K562 (cell line): ENCODE measurements around the gene THAP11. TPM values are rescaled to one million over a fixed set of nuclear protein-coding genes. Genes with fewer than 3 reads are reported as not detected.

Experiments used
- ATAC-seq: fragments of 200-7000 bp; cut with Tn5 transposase; 3 replicates; pipeline ENCODE4 v1.9.1; 2020; ENCODE audit warnings: moderate library complexity
- BruUV-seq: library from RNA; stranded (reverse); fragments of 400-500 nt; replicated peaks from 2 replicates; lab custom pipeline; 2021; lab: Mats Ljungman, UMichigan
- CTCF ChIA-PET: fragments of 300-600 bp; formaldehyde crosslinking; extraction: SDS; loops from one replicate; lab custom pipeline; 2021; ENCODE audit warnings: low intra/inter-chr PET ratio; lab: Yijun Ruan, JAX
- POLR2A ChIA-PET: fragments of 300-600, 350-650 bp; sonication (Branson Sonifier 250); formaldehyde crosslinking; extraction: SDS; loops from one replicate; lab custom pipeline; 2021; ENCODE audit warnings: antibody characterized with exemption, inconsistent platforms; lab: Yijun Ruan, JAX
- DNase-seq, 4 experiments: peaks; one replicate each; pipeline versions ENCODE4 v3.0.0 to v3.0.0-alpha.2; 2011 to 2018; ENCODE audit warnings: low spot score in 3 of 4, mixed read lengths in 3 of 4; ENCODE audit errors: extremely low read depth in 1 of 4
- FAIRE-seq: peaks from 2 replicates; lab custom pipeline; 2011; peaks lifted over from hg19 to GRCh38; lab: Jason Lieb, UNC
- H2AFZ ChIP-seq: 2 replicates; pipeline ENCODE4 v1.6.0; 2011; ENCODE audit warnings: low read depth, low read length, control low read depth, inconsistent platforms
- H3K27ac ChIP-seq: fragments of 200-600 bp; 3 replicates; pipeline ENCODE4 v1.8.0; 2011; ENCODE audit warnings: low read depth, mild to moderate bottlenecking, control low read depth, inconsistent platforms, low read length, moderate library complexity, mixed read lengths; ENCODE audit errors: extremely low read depth
- H3K27me3 ChIP-seq, 2 experiments: fragments of 300-600 bp in 1 of 2; 2 replicates in 1 of 2; 3 replicates in 1 of 2; pipeline versions ENCODE4 v1.6.0 to v1.8.0; 2011; ENCODE audit warnings: inconsistent platforms in 2 of 2, low read length in 2 of 2, mild to moderate bottlenecking in 1 of 2, mixed read lengths in 1 of 2, moderate library complexity in 1 of 2; ENCODE audit not compliant: control insufficient read depth in 2 of 2, insufficient read depth in 2 of 2
- H3K36me3 ChIP-seq: fragments of 300-600 bp; 3 replicates; pipeline ENCODE4 v1.8.0; 2011; ENCODE audit warnings: mild to moderate bottlenecking, low read length, inconsistent platforms; ENCODE audit not compliant: control insufficient read depth, insufficient read depth
- H3K4me1 ChIP-seq, 2 experiments: fragments of 200-600 bp in 1 of 2; replicated peaks in 1 of 2; 2 replicates in 1 of 2; 3 replicates in 1 of 2; pipeline versions ENCODE4 v1.5.1 to v1.8.0; 2011; ENCODE audit warnings: inconsistent platforms in 2 of 2, low read length in 2 of 2, mild to moderate bottlenecking in 1 of 2, mixed read lengths in 1 of 2, moderate library complexity in 1 of 2; ENCODE audit not compliant: control insufficient read depth in 2 of 2, insufficient read depth in 2 of 2
- H3K4me2 ChIP-seq: 2 replicates; pipeline ENCODE4 v1.6.1; 2011; ENCODE audit warnings: low read length, control low read depth, inconsistent platforms, mixed read lengths; ENCODE audit not compliant: insufficient read depth
- H3K4me3 ChIP-seq: fragments of 200-600 bp; sonication (generic), shearing (Covaris generic); 2 replicates; pipeline ENCODE4 v1.5.1; 2016; ENCODE audit warnings: control low read depth, inconsistent platforms
- H3K79me2 ChIP-seq: fragments of 200-600 bp; 3 replicates; pipeline ENCODE4 v1.8.0; 2011; ENCODE audit warnings: low read length, inconsistent platforms; ENCODE audit not compliant: control insufficient read depth, insufficient read depth
- H3K9ac ChIP-seq, 2 experiments: 2 replicates each; pipeline versions ENCODE4 v1.6.0 to v1.6.1; 2011; ENCODE audit warnings: low read depth in 2 of 2, low read length in 2 of 2, control low read depth in 1 of 2, inconsistent platforms in 1 of 2, mild to moderate bottlenecking in 1 of 2, mixed read lengths in 1 of 2; ENCODE audit not compliant: insufficient read depth in 1 of 2
- H3K9me1 ChIP-seq: one replicate; pipeline ENCODE4 v1.6.0; 2011; ENCODE audit warnings: inconsistent platforms, mild to moderate bottlenecking, low read length, moderate library complexity; ENCODE audit not compliant: control insufficient read depth, insufficient read depth
- H3K9me3 ChIP-seq: replicated peaks from 2 replicates; pipeline ENCODE4 v1.5.1; 2011; ENCODE audit warnings: low read depth, low read length, inconsistent platforms; ENCODE audit not compliant: control insufficient read depth, insufficient read depth
- H4K20me1 ChIP-seq: replicated peaks from 2 replicates; pipeline ENCODE4 v1.6.1; 2011; ENCODE audit warnings: low read length, inconsistent platforms, mixed read lengths; ENCODE audit not compliant: control insufficient read depth, insufficient read depth
- CEBPB ChIP-seq: fragments of 450-650 bp; IDR thresholded peaks from 2 replicates; pipeline ENCODE4 v1.6.1; 2016; ENCODE audit warnings: missing genetic modification characterization, missing compliant biosample characterization
- GATA2 ChIP-seq: sonication (generic); formaldehyde crosslinking; IDR thresholded peaks from 2 replicates; pipeline ENCODE4 v1.4.0; 2020; ENCODE audit warnings: mild to moderate bottlenecking, missing genetic modification reagents
- MAFF ChIP-seq: IDR thresholded peaks from 2 replicates; pipeline ENCODE4 v1.6.1; 2012; ENCODE audit warnings: low read length, improper control_type of control experiment
- MECOM ChIP-seq: fragments of 250-450 bp; sonication (Bioruptor Pico); IDR thresholded peaks from 2 replicates; pipeline ENCODE4 v1.8.0; 2022; ENCODE audit warnings: inconsistent platforms
- NCOR1 ChIP-seq: fragments of 450-650 bp; IDR thresholded peaks from 2 replicates; pipeline ENCODE4 v1.6.1; 2016; ENCODE audit warnings: mild to moderate bottlenecking, moderate library complexity
- NFYB ChIP-seq: IDR thresholded peaks from 2 replicates; pipeline ENCODE4 v1.6.1; 2011; ENCODE audit warnings: mild to moderate bottlenecking, moderate library complexity; ENCODE audit not compliant: insufficient read length; ENCODE audit errors: extremely low read depth
- RBM25 ChIP-seq: fragments of 200-400 bp; formaldehyde crosslinking; IDR thresholded peaks from 2 replicates; pipeline ENCODE4 v1.6.1; 2018; ENCODE audit warnings: low read length, low read depth, moderate library complexity; ENCODE audit not compliant: severe bottlenecking
- ZNF121 ChIP-seq: sonication (generic); formaldehyde crosslinking; conservative IDR thresholded peaks from 2 replicates; pipeline ENCODE4 v1.8.0; 2022; ENCODE audit warnings: missing genetic modification reagents
- ZNF274 ChIP-seq: IDR thresholded peaks from 2 replicates; pipeline ENCODE4 v1.6.1; 2011; ENCODE audit warnings: low read depth, mild to moderate bottlenecking, low read length, moderate library complexity, borderline replicate concordance
- WGBS: fragments of 100-300 bp; shearing (Covaris generic); methylation state at CpG from one replicate; pipeline ENCODE4 v1.1.6; 2016; ENCODE audit warnings: low coverage, mixed read lengths; ENCODE audit not compliant: insufficient coverage; ENCODE audit errors: missing lambda C conversion rate; 5-methylcytosine and 5-hydroxymethylcytosine counted together
- in situ Hi-C: fragments of 300-500 bp; cut with MboI; formaldehyde crosslinking; loops from 4 replicates; pipeline ENCODE4 v1.15.0; 2018; ENCODE audit warnings: inconsistent platforms, mixed read lengths
- intact Hi-C: fragments of 100-400 bp; cut with micrococcal nuclease; formaldehyde crosslinking; loops from 2 replicates; pipeline ENCODE4 v1.14.2; 2022
- polyA plus RNA-seq, 8 experiments: library from polyadenylated mRNA; depleted of rRNA in 4 of 8; stranded (reverse) in 5 of 8; unstranded in 3 of 8; fragments of >200 nt; fragmentation: Nextera tagmentation in 2 of 8; fragmentation: Illumina TruSeq in 1 of 8; extraction: Ambion mirVana in 2 of 8; extraction: Trizol in 1 of 8; gene quantifications; 2 replicates each; pipeline versions ENCODE4 v1.2.1 to v1.2.3, GENCODE V29; 2011 to 2014; ENCODE audit warnings: inconsistent platforms in 1 of 8, missing spikeins in 1 of 8
- total RNA-seq, 7 experiments: library from RNA; depleted of rRNA in 6 of 7; stranded (reverse); fragments of >200 nt in 6 of 7; fragmentation: Illumina TruSeq in 2 of 7; extraction: Trizol in 2 of 7; gene quantifications; 2 replicates each; pipeline versions ENCODE4 v1.2.1 to v1.2.3, GENCODE V29; 2011 to 2021; ENCODE audit warnings: low replicate concordance in 1 of 7
- TF ChIP-seq, protein P1 (sequence below): fragments of 450-650 bp; conservative IDR thresholded peaks from 2 replicates; pipeline ENCODE4 v1.6.1; 2016; ENCODE audit warnings: missing genetic modification characterization, low read depth, mild to moderate bottlenecking, missing compliant biosample characterization, moderate library complexity

The THAP11 gene
- total and polyA plus RNA-seq, 9 of the 15 experiments (the other 6 are each of a cell fraction or from before 2014, with no cell fraction given), result 2.4 to 31.6 (median 21.4) TPM

DNA sequence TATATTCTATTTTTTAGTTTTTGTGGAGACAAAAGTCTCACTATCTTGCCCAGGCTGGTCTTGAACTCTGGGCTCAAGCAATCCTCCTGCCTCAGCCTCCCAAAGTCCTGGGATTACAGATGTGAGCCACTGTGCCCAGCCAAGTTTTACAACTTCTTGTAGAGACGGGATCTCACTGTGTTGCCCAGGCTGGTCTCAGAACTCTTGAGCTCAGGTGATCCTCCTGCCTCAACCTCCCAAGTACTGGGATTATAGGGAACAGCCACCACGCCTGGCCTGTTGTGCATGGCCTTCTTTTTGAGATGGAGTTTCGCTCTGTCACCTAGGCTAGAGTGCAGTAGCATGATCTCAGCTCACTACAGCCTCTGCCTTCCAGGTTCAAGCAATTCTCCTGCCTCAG, 11.6 kb downstream of the THAP11 start:
- DNase-seq, result no peak
- no peak for ATAC-seq
- FAIRE-seq, result no peak
- Histone ChIP-seq H3K36me3 (peaks cover 52% of the 10 kb centered on the region), H3K27me3 (no peaks in the 10 kb centered on the region), H3K9me1 (peaks cover 11% of the 10 kb centered on the region), H3K9ac (no peak overlapping the region), H3K9me3 (no peaks in the 10 kb centered on the region), H3K4me1 (peaks cover 8 to 20% of the 10 kb centered on the region in 2 experiments), H3K4me3 (no peak overlapping the region), H2AFZ (no peak overlapping the region), H3K27ac (no peak overlapping the region; the same call in 2 of the 3 replicates), H3K4me2 (no peak overlapping the region), H3K79me2 (peaks cover 89% of the 10 kb centered on the region), H4K20me1 (peaks cover 25% of the 10 kb centered on the region)
- intact Hi-C loops, result no loop called here
- CTCF ChIA-PET, result no interaction called here
- WGBS, result 95% methylated on average over 3 of the region's 3 CpGs
- POLR2A ChIA-PET, result interaction anchor here (0.8 kb wide), 1 partner anchor 10 kb away, joined by 3 read pairs; no protein-coding TSS in a partner anchor
- no TSS peak for BruUV-seq
- TF ChIP-seq ZNF121, result peak; percentile 53; the same call in 1 of the 2 replicates
- TF ChIP-seq NFYB, result no peak
- in situ Hi-C loops, result no loop called here

DNA sequence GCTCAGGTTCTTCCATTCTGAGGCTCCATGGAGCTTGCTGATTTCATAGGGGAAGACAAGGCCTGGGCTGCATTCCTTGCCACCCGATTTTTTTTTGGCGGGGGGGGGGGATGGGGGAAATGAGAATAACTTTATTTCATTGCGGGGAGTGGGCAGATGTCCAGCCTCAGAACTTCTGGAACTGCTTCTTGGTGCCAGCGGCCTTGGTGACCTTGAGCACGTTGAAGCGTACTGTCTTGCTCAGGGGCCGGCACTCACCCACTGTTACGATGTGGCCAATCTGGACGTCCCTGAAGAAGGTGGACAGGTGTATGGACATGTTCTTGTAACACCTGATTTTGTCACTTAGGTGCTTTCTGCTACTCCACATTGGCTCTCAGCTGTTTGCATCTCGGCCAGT, 13.7 kb downstream of the THAP11 start:
- no TSS peak for BruUV-seq
- no peaks in the 10 kb centered on the region for H3K27me3 ChIP-seq
- no peak overlapping the region for H3K4me3 ChIP-seq
- CTCF ChIA-PET, result interaction anchor here (0.6 kb wide), 1 partner anchor 192 kb away, joined by 3 read pairs; no protein-coding TSS in a partner anchor
- H3K9ac ChIP-seq, result peak overlapping the region in 1 of 2 experiments; percentile 0; a peak in 1 of 4 replicates
- no peak for TF ChIP-seq MAFF
- no peak for TF ChIP-seq MECOM (CRISPR knock-in tag)
- no peak for TF ChIP-seq GATA2
- TF ChIP-seq CEBPB (tag), result no peak
- TF ChIP-seq NCOR1, result no peak
- TF ChIP-seq, protein P1, sequence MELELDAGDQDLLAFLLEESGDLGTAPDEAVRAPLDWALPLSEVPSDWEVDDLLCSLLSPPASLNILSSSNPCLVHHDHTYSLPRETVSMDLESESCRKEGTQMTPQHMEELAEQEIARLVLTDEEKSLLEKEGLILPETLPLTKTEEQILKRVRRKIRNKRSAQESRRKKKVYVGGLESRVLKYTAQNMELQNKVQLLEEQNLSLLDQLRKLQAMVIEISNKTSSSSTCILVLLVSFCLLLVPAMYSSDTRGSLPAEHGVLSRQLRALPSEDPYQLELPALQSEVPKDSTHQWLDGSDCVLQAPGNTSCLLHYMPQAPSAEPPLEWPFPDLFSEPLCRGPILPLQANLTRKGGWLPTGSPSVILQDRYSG (tag), result no peak
- no peak for TF ChIP-seq ZNF274
- no peak for TF ChIP-seq RBM25
- TF ChIP-seq, all 486 proteins: peak for 0
- intact Hi-C loops (no loop called here), in situ Hi-C loops (no loop called here)
- no peak for FAIRE-seq
- Histone ChIP-seq H3K27ac (no peak overlapping the region), H3K36me3 (peaks cover 49% of the 10 kb centered on the region), H3K9me3 (no peaks in the 10 kb centered on the region), H2AFZ (no peak overlapping the region), H3K79me2 (peaks cover 90% of the 10 kb centered on the region), H3K4me1 (peaks cover 14 to 24% of the 10 kb centered on the region in 2 experiments), H4K20me1 (peaks cover 31% of the 10 kb centered on the region), H3K9me1 (peaks cover 6% of the 10 kb centered on the region), H3K4me2 (no peak overlapping the region)
- 85% methylated on average over 10 of the region's 10 CpGs for WGBS
- no peak for DNase-seq
- POLR2A ChIA-PET, result interaction anchor here (0.6 to 2.1 kb wide), 5 partner anchors 9 to 108 kb away, joined by 3 to 6 read pairs (median 3); partner anchors contain the start of gene NUTF2
- ATAC-seq, result no peak
